LNCaP clone FGC (cell line): ENCODE data around the gene IP6K2.

ENCODE experiments used
- DNase-seq: peaks from one replicate; pipeline ENCODE4 v3.0.0-alpha.2; 2011; ENCODE audit warnings: low read depth
- H3K4me3 ChIP-seq: 2 replicates; pipeline ENCODE4 v1.5.1; 2011; ENCODE audit warnings: mild to moderate bottlenecking, low read depth, low read length, control low read depth
- CTCF ChIP-seq: IDR thresholded peaks from 2 replicates; pipeline ENCODE4 v1.5.1; 2012; ENCODE audit warnings: mild to moderate bottlenecking; ENCODE audit not compliant: control insufficient read depth, insufficient read depth; ENCODE audit errors: extremely low read depth

Gene IP6K2

GRCh38 chr3:48663489-48664312, 53.3 kb downstream of the IP6K2 start:
- H3K4me3 ChIP-seq, result peak overlapping the region; percentile 70
- peak; percentile 99 for DNase-seq
- TF ChIP-seq CTCF, result peak; percentile 74

DNA sequence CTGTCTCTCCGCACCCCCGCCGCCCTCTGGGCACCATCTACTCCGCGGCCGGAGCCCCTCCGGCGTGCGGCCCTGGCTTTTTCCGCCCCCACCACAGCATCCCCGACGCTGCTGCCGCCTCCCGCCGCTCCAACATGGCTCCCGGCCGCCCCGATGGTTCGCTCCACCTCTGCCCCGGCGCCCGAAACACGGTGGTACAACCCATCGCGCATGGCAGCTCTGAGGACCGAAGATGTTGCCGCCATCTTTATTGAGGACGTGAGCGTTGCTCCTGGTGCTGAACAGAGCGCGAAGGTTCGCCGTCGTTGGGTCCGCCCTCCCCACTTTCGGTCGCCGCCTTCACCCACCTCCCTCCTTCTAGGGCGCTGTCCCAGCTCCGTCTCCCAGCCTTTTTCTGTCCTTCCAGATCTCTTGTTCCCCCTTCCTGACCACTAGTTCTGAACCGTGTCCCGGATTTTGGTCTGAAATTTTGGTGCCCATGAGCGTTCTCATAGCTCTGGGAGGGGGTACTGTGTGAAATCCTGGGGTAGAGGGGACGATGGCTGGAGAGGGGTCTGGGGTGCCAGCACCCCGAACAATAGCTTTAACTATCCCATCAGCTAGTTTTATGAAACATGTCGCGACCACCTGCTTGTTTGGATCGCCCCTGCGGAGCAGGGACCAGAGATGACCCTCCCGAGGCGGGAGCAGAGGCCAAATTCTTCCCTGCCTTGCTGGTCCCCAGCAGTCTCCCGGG, 54.1 kb downstream of the IP6K2 start, which contains the start of gene CELSR3:
TSS of gene CELSR3 (minus strand) at position 134 of the 736 bp plus-strand sequence. CDS start 252 bp downstream, outside the sequence.
- H3K4me3 ChIP-seq, result peak within 1 kb of the TSS; percentile 70
- DNase-seq, result peak; percentile 90
- TF ChIP-seq CTCF, result no peak

GRCh38 chr3:48662145-48662752, 54.8 kb downstream of the IP6K2 start:
- DNase-seq, result no peak
- no peak for TF ChIP-seq CTCF
- H3K4me3 ChIP-seq, result peak overlapping the region; percentile 70

DNA sequence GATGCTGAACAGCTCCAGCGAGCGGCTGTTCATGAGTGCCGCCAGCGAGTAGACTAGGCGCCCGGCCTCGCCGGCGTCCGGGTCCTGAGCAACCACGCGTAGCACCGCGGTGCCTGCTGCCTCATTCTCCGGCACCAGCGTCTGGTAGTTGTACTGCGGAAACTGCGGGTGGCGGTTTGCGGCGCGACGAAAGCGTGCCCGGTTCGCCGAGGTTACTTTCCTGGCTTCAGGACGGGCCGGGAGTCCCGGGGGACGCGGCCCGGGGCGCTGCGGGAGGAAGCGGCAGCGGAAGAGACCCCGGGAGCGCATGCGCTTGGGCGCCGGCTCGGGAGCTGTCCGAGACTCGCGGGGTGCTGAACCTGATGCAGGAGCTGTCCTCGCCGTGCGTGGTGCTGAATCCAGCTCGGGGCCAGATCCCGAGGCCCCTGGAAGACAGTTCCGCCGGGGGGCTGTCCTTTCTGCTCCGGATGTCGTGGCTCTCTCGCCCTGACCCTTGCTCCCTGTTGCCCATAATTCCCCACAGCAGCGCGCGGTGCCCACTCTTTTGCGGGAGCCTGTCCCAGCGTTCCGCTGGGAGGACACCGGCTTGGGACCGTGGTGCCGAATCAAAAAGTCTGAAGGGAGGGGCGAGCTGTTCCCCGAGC, 55.4 kb downstream of the IP6K2 start:
- peak overlapping the region; percentile 70 for H3K4me3 ChIP-seq
- no peak for DNase-seq
- TF ChIP-seq CTCF, result no peak

DNA sequence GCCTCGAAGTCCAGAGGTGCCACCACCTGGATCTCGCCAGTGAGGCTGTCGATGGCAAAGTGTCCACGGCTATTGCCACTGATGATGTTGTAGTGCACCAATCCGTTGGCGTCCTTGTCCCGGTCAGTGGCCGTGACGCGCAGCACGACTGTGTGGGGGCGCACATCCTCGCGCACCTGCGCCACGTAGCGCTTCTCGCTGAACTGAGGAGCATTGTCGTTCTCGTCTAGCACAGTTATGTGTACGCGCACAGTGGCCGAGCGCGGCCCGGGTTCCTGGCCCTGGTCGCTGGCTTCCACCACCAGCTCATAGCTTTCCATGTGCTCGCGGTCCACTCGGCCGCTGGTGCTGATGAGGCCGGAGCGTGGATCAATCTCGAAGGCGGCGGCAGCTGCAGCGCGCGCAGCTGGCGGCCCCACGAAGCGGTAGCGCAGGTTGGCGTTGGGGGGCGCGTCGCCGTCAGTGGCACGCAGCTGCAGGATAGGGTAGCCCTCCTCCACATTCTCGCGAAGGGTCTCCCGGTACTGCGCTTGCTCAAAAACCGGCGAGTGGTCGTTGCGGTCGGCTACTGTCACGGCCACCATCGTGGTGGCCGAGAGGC, 56.1 kb downstream of the IP6K2 start:
- no peak overlapping the region for H3K4me3 ChIP-seq
- TF ChIP-seq CTCF, result no peak
- DNase-seq, result no peak

DNA sequence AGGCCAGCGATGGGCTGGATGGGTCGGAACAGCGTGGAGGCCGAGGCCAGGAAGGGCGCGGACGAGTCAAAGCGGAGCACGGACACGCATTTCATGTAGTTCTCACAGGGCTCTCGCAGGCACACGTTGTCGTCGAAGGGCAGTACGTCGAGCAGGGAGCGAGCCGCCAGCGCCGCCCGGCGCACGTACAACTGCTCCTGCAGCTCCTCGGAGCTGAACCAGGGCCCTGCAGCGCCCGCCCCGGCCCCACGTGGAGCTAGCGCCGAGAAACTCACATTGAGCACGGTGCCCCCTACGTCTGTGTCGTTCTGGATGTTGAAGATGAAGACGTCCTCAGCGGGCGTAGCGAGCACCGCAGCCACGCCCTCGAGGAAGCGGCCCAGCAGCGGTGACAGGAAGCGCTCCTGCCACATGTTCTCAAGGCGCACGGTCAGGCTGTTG, 60.2 kb downstream of the IP6K2 start:
- no peak overlapping the region for H3K4me3 ChIP-seq
- no peak for DNase-seq
- no peak for TF ChIP-seq CTCF
